Ammon's horn (tissue), 1 donor: Measurements from ENCODE around the gene PRDM16.

Source experiments
- DNase-seq: peaks from one replicate; pipeline ENCODE4 v3.0.0-alpha.2; 2016; ENCODE audit warnings: low spot score

Gene PRDM16

DNA sequence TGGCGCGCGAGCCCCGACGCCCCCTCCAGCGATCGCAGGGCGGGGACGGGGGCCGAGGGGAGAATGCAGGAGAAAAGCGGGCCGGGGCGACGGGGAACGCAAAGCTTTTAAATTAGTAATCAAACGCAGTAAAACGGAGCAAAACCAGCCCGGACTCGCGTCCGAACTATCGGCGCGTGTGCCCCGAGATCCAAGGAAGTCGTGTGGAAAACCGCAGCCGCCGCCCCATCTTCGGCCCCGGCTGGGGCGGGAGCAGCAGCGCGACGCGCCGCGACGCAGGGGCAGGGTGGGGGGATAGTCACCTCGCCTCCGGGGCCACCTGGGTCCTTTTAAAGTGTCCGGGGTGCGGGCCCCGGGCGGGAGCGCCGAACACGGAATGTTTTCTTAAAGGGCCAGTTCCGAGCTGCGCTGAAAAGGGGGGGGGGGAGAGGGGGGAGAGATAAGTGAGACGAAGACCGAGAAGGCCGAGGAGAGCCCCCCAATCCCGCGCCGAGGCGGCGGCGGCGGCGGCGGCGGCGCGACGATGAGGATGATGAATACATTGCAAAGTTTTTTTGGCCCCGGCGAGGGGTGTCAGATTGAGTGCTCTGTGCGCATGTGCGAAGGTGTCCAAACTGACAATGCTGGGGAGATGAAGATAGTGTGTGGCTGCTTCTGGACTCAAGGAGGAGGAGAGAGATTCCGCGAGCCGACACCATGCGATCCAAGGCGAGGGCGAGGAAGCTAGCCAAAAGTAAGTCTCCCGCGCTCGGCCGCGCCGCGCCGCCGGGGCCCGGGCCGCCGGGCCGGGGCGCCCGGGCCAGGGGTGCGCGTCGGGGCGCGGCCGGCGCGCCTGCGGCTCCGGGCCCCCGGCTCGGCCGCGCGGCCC, at the start of gene PRDM16:
Gene PRDM16 (plus strand): TSS at position 640 of the 868 bp plus-strand sequence. CDS start 57 bp downstream, at position 697.
- DNase-seq, result no peak

DNA sequence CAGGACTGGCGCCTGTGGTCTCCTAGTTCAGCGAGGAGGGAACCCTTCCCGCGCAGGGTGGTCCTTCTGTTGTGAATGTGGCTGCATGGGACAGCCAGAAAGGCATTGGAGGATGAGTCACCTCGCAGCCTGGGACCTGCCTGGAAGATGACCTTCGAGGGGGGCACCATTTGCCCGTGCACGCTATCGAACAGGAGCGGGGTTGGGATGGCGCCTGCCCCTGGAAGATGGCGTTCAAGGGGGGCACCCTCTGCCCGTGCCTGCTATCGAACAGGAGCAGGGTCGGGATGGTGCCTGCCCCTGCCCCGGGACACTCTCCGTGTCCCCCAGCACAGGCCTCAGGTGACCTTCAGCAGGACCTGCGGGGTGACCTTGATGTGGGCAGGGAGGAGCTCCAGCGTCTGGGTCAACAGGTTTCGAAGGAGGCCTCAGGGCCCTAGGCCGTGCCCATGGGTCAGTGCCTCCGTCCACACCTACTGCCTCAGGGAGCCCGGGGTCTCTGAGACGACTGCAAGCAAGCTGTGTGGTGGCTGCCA, 49.4 kb upstream of the PRDM16 start:
- no peak for DNase-seq

DNA sequence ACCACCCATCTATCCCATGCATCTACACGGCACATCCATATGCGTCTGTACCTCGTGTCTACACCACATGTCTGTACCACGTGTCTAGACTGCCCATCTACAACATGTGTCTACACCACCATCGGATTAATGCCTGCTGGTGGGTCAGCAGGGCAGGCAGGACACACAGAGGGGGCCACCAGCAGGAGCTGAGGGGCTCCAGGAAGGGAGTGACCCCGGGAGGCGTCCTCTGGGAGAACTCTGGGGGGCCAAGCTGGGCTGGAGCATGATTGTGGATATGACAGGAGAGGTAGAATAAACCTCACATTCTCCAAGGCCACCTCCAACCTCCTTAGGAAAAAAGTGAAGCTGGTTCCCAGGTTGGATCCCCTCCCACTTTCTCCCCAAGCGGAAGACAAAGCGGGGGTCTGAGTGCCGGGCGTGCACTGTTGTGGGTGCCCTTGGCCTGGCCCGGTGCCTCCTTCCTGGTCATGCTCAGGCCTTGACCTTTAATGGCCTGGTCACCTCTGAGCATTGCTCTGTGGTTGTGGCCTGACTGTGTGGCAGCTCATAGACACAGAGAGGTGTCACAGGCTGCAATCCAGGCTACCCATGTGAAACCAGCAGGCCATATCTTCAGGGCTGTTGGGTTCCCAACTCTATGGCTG, 48.6 kb upstream of the PRDM16 start:
- no peak for DNase-seq

DNA sequence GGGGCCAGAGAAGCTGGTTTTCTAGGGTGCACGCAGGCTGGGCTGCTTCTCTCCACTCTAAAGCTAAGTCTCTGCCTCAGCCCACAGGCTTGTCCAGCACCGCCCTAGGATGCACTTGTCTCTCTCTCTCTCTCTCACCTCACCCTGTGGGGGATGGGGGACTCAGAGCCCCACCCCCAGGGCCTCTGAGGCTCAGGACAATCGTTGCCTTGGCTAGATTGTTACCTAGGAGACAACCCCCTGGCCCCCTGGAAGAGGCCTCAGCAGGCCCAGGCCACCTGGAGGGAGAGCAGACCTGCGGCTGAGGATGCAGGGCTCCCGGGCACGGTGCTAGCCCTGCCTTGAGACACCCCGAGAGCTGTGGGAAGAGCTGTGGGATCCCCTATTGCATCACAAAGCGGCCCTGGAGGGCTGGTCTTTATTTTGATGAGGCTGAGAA, 47.8 kb upstream of the PRDM16 start, which contains the start of gene ACTRT2:
Gene ACTRT2 (plus strand): TSS at position 235 of the 439 bp plus-strand sequence. CDS start 220 bp downstream, outside the sequence.
- no peak for DNase-seq

DNA sequence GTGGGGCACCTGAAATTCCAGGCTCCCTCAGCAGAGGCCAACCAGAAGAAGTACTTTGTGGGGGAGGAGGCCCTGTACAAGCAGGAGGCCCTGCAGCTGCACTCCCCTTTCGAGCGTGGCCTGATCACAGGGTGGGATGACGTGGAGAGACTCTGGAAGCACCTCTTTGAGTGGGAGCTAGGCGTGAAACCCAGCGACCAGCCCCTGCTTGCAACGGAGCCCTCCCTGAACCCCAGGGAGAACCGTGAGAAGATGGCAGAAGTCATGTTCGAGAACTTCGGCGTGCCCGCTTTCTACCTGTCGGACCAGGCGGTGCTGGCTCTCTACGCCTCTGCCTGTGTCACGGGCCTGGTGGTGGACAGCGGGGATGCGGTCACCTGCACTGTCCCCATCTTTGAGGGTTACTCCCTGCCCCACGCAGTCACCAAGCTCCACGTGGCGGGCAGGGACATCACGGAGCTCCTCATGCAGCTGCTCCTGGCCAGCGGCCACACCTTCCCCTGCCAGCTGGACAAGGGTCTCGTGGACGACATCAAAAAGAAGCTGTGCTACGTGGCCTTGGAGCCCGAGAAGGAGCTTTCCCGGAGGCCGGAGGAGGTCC, 47.1 kb upstream of the PRDM16 start:
- DNase-seq, result no peak

GRCh38 chr1:3022511-3022973, 46.5 kb upstream of the PRDM16 start:
- no peak for DNase-seq

DNA sequence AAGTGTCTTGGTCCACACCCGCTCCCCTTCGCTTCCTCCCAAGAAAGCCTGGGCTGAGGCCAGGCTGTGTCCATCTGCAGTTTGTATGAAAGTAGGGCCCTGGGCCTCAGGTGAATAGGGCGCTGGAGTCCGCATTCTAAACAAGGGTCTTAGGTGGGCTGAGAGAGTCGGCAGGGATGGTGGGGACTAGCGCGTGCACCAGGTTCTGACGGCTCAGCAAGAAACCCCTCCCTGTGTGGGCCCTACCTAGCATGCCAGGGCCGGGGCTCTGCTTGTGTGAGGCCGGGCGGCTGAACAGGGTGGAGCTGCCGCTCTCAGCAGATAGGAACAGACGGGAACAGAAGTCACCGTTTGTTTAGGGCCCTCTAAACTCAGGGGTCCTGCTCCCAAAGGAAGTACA, 46.0 kb upstream of the PRDM16 start:
- no peak for DNase-seq

DNA sequence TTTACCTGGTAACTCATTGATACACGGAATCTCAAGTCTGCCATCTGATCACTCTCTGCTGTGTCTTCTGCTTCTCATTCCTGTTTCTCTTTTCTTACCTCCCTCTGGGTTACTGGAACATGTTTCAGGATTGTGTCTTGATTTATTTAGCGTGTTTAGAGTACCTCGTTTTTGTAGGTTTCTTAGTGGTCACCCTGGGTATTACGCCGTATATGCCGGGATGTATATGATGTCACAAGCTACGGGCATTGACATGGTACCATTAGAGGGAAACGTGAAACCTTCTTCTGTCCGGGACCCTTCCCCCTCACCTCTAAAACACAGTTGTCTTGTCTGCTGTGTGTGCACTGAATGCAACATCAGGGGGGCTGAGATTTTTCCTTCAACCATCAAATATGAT, 45.0 kb upstream of the PRDM16 start:
- DNase-seq, result no peak

DNA sequence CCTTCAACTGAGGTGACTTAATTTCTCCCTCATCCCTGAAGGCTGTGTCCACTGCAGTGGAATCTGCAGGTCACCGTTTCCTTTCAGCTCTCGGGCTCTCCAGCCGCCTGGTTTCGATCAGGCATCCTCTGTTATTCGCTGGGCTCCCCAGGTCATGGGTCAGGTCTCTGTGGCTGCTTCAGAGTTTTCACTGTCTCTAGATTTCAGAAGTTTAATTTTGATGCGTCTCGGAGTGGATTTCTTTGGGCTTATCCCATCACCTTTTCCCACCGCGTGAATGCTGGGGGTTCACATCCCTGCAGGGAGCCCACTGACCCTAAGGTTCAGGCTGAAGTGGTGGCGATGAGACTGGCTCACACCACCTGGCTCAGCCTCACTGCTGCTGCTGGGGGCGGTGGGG, 44.4 kb upstream of the PRDM16 start:
- DNase-seq, result no peak

DNA sequence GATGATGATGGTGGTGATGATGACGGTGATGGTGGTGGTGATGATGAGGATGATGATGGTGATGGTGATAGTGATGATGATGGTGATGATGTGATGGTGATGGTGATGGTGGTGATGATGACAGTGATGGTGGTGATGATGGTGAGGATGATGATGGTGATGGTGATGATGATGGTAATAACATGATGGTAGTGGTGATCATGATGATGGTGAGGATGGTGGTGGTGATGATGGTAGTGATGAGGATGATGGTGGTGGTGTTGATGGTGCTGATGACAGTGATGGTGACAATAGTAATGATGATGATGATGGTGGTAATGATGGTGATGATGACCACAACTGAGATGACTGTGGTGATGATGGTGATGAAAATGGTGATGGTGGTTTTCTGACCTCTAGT, 42.9 kb upstream of the PRDM16 start:
- DNase-seq, result no peak

- no peak for DNase-seq
Observed at GRCh38 chr1:3026581-3027391, 42.2 kb upstream of the PRDM16 start.

DNA sequence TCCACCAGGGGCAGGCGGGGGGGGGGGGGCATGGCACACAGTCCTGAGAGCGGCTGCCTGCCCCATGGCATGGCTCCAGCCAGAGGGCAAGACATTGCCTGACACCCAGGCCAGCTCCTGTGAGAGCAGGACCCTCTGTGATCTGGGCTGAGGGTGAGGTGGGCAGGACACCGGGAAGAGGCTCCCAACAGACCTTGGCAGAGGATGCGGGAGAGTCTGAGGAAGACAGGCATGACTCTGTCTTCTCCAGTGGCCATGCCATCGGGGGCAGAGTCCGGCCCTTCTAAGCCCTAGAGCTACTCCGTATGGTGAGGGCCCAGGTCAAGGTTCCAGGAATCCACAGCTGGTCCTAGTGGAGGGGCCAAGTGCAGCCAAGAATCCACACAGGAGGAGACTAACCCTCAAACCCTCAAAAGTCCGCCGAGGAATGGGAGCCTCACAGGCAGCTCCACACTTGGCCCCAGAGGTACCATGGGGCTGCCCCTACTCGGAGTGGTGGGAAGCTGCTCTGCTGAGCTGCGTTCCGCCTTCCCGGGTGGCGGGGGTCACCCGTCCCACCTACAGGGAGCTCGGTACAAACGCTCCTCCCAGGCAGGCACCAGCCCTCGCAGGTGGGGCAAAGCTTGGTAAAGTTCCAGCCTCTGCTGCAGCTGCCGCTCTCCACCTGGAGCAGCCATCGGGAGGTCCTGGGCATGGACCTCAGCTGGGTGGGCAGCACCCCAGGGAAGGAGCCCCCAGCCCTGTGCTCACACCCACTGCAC, 41.2 kb upstream of the PRDM16 start:
- no peak for DNase-seq

DNA sequence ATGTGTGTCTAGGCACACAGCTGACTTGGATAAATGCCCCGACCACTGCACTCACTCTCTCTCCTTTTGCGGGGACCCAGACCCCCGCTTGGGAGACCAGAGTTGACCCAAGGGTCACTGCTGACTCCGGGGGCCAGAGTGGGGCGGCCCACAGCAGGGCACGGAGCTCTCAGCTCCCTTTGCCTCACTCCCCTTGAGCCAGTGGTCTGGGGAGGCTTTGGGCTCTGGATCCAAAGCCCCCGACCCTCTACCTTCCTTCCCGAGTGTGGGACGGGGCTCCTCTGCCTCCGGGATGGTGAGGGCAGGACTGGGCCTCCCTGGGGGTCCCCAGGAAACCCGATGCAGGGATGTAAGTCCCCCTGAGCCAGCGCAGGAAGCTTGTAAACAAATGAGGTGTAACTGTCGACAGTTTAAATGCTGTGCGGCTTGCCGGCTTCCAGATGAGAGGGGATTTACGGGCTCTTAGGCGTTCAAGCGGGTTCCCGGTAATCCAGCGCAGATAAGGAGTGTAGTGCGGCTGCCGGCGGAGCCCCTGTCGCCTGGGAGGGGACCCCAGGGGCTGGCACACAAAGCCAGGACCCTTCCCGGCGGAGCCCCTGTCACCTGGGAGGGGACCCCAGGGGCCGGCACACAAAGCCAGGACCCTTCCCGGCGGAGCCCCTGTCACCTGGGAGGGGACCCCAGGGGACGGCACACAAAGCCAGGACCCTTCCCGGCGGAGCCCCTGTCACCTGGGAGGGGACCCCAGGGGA, 40.3 kb upstream of the PRDM16 start:
- DNase-seq, result no peak

- DNase-seq, result no peak
Observed at GRCh38 chr1:3029481-3029961, 39.5 kb upstream of the PRDM16 start.

DNA sequence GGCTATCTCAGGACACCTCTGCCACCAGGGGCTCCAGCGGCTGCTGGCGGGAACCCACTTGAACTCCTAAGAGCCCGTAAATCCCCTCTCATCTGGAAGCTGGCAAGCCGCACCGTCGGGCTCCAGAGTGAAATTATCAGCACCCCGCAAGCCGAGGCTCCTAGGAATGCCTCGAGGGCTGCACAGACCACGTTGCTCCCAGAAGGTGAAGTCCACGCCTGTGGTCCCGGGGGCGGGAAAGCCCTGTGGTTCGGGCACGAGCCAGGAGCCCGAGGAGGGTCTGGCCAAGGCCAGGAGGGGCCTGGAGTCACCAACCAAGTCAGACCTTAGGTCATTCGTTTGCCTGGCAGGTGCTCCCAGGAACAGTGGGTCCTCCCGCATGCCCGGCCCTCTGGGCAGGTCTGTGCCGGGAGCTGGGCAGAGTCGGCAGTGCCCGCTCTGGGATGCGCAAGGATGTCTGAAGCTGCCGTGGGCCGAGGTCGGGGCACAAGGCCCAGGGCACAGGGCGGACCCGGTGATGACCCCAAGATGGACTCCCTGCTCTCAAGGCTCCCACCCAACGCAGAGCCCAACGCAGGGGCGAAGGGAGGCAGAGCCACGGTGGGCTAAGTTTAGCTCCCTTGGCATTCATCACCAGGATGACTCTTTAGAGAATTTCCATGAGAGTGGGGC, 38.9 kb upstream of the PRDM16 start:
- no peak for DNase-seq

DNA sequence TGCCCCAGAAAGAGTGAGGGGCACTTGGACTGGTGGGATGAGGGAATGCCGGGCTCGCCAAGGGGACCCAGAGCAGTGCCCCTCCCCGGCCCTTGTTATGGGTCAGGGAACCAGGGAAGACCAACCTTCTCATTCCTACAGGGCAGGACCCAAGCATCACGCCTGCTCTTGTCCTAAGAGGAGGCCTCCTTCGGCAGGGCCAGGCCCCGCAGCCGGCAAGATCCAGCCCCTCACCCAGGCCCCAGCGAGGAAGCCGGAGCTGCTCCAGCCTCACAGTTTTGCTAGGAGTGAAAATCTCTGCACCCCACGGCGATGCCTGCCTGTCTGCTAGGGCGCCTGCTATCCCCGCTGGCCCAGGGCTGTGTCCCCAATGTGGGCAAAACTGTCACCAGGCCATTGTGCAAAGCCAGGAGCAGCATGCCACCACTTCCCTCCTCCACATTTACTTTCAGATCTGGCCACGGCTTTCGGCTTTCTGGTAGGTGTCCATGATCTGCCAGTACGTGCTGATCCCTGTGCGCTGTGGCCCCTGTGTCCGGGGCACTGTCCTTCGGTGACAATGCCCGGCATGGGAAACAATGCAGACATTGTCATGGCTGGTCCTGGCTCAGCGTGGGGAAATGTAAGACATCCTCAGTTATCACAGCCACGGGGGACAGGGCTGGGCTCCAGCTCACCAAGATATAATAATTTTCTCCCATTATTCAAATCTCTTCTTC, 38.2 kb upstream of the PRDM16 start:
- DNase-seq, result peak; percentile 85

GRCh38 chr1:3031401-3032221, 37.4 kb upstream of the PRDM16 start:
- DNase-seq, result peak; percentile 32
